HepG2 (cell line): ENCODE measurements around the gene SLC23A2. TPM values are rescaled to one million over a fixed set of nuclear protein-coding genes. Genes with fewer than 3 reads are reported as not detected.

Source experiments
- HNF1B ChIP-seq: sonication (generic); formaldehyde crosslinking; IDR thresholded peaks from 2 replicates; pipeline ENCODE4 v1.5.1; 2020; ENCODE audit warnings: mild to moderate bottlenecking, moderate library complexity, missing genetic modification reagents
- HNRNPH1 ChIP-seq: fragments of 200-400 bp; formaldehyde crosslinking; optimal IDR thresholded peaks from 2 replicates; pipeline ENCODE3; 2017; ENCODE audit warnings: mild to moderate bottlenecking, low read depth, low read length
- MEF2D ChIP-seq: sonication (generic); formaldehyde crosslinking; IDR thresholded peaks from 2 replicates; pipeline ENCODE4 v1.5.1; 2020; ENCODE audit warnings: mild to moderate bottlenecking, missing genetic modification reagents
- MEIS1 ChIP-seq: sonication (generic); formaldehyde crosslinking; IDR thresholded peaks from 2 replicates; pipeline ENCODE4 v1.9.0; 2021; ENCODE audit warnings: mild to moderate bottlenecking, missing genetic modification reagents, moderate library complexity, borderline replicate concordance
- POLR2AphosphoS5 ChIP-seq: IDR thresholded peaks from 2 replicates; pipeline ENCODE4 v1.6.1; 2012; ENCODE audit warnings: low read depth, low read length
- RFX5 ChIP-seq: IDR thresholded peaks from 2 replicates; pipeline ENCODE4 v1.6.1; 2011; ENCODE audit warnings: low read depth, low read length, improper control_type of control experiment
- SNRNP70 ChIP-seq: fragments of 200-400 bp; formaldehyde crosslinking; IDR thresholded peaks from 2 replicates; pipeline ENCODE4 v1.6.1; 2017; ENCODE audit warnings: mild to moderate bottlenecking, low read depth, low read length, moderate library complexity
- TAF15 ChIP-seq: fragments of 200-400 bp; formaldehyde crosslinking; IDR thresholded peaks from one replicate; pipeline ENCODE4 v1.6.1; 2018; ENCODE audit warnings: mild to moderate bottlenecking, low read depth, low read length; ENCODE audit not compliant: poor library complexity, severe bottlenecking
- TFAP4 ChIP-seq: sonication (generic); IDR thresholded peaks from 2 replicates; pipeline ENCODE4 v1.6.1; 2016; ENCODE audit warnings: low read depth, borderline replicate concordance
- TGIF2 ChIP-seq: IDR thresholded peaks from 2 replicates; pipeline ENCODE4 v1.6.1; 2016; ENCODE audit warnings: control low read depth, missing compliant biosample characterization
- ZFX ChIP-seq: sonication (generic); formaldehyde crosslinking; IDR thresholded peaks from 2 replicates; pipeline ENCODE4 v1.4.0; 2020; ENCODE audit warnings: mild to moderate bottlenecking, low read depth, missing genetic modification reagents, moderate library complexity
- ZMYM3 ChIP-seq: sonication (generic); formaldehyde crosslinking; IDR thresholded peaks from 2 replicates; pipeline ENCODE4 v1.5.1; 2020; ENCODE audit warnings: mild to moderate bottlenecking, missing genetic modification reagents
- ZNF572 ChIP-seq: sonication (generic); formaldehyde crosslinking; IDR thresholded peaks from 2 replicates; pipeline ENCODE4 v1.5.1; 2020; ENCODE audit warnings: mild to moderate bottlenecking, missing genetic modification reagents
- ZSCAN22 ChIP-seq: sonication (generic); formaldehyde crosslinking; IDR thresholded peaks from 2 replicates; pipeline ENCODE4 v1.4.0; 2020; ENCODE audit warnings: mild to moderate bottlenecking, missing genetic modification reagents
- polyA plus RNA-seq, 8 experiments: library from polyadenylated mRNA; depleted of rRNA in 3 of 8; stranded (reverse) in 7 of 8; unstranded in 1 of 8; fragments of >200 nt; fragmentation: Illumina TruSeq in 4 of 8; extraction: Trizol in 4 of 8; gene quantifications; 2 replicates each; pipeline versions ENCODE4 v1.2.1 to v1.2.3, GENCODE V29; 2011 to 2016; ENCODE audit warnings: low read depth in 4 of 8, missing spikeins in 1 of 8, mixed read lengths in 1 of 8; ENCODE audit not compliant: insufficient read depth in 1 of 8
- total RNA-seq, 5 experiments: library from RNA; depleted of rRNA; stranded (reverse); fragments of >200 nt; fragmentation: Illumina TruSeq; extraction: Trizol; gene quantifications; 2 replicates each; pipeline ENCODE4 v1.2.3, GENCODE V29; 2016; ENCODE audit warnings: low read depth in 1 of 5

SLC23A2 gene
- total and polyA plus RNA-seq, 2 of the 13 experiments (the other 11 are each of a cell fraction or from before 2014, with no cell fraction given): 42.2 to 51.2 TPM

- TF ChIP-seq RFX5 (no peak), MEIS1 (no peak), SNRNP70 (no peak), POLR2AphosphoS5 (no peak), ZSCAN22 (CRISPR knock-in tag) (no peak), ZFX (CRISPR knock-in tag) (0 out of 2 replicates have a peak, but pooled peaks have one; percentile 22), TFAP4 (peak; percentile 25; the same call in 1 of the 2 replicates), TAF15 (no peak), MEF2D (CRISPR knock-in tag) (no peak), HNF1B (CRISPR knock-in tag) (0 out of 2 replicates have a peak, but pooled peaks have one; percentile 13), ZMYM3 (CRISPR knock-in tag) (no peak), HNRNPH1 (no peak), TGIF2 (CRISPR knock-in tag) (no peak), ZNF572 (CRISPR knock-in tag) (0 out of 2 replicates have a peak, but pooled peaks have one; percentile 46)
These were observed 102.7 kb downstream of the SLC23A2 start (continued) for GRCh38 chr20:4898282-4899244.
